Trophoblast cell (in vitro differentiated cells and primary cell): ENCODE measurements around the gene EPC2.

Experiments used
- DNase-seq, 2 donors: peaks; one replicate each; pipeline ENCODE4 v3.0.0-alpha.2; 2016
- H2AFZ ChIP-seq: 2 replicates; pipeline ENCODE4 v1.6.1; 2013; ENCODE audit warnings: low read length, moderate library complexity, mild to moderate bottlenecking; ENCODE audit not compliant: insufficient read depth, poor library complexity
- H2AK5ac ChIP-seq: 2 replicates; pipeline ENCODE4 v1.6.1; 2013; ENCODE audit warnings: mild to moderate bottlenecking, low read length
- H2BK120ac ChIP-seq: 2 replicates; pipeline ENCODE4 v1.6.1; 2013; ENCODE audit warnings: low read length, mild to moderate bottlenecking, moderate library complexity; ENCODE audit not compliant: insufficient read depth, poor library complexity
- H2BK12ac ChIP-seq: 2 replicates; pipeline ENCODE4 v1.6.1; 2013; ENCODE audit warnings: mild to moderate bottlenecking, low read length, moderate library complexity
- H2BK5ac ChIP-seq: 2 replicates; pipeline ENCODE4 v1.6.1; 2013; ENCODE audit warnings: low read length, low read depth, moderate library complexity, mild to moderate bottlenecking; ENCODE audit not compliant: poor library complexity
- H3K14ac ChIP-seq: 2 replicates; pipeline ENCODE4 v1.6.1; 2013; ENCODE audit warnings: mild to moderate bottlenecking, low read length
- H3K18ac ChIP-seq: 2 replicates; pipeline ENCODE4 v1.6.1; 2013; ENCODE audit warnings: mild to moderate bottlenecking, low read length
- H3K23ac ChIP-seq: 2 replicates; pipeline ENCODE4 v1.6.1; 2013; ENCODE audit warnings: low read length
- H3K27ac ChIP-seq: 2 replicates; pipeline ENCODE4 v1.5.1; 2013; ENCODE audit warnings: low read depth, mild to moderate bottlenecking, inconsistent platforms, low read length, moderate library complexity
- H3K27me3 ChIP-seq: 2 replicates; pipeline ENCODE4 v1.6.1; 2013; ENCODE audit warnings: inconsistent platforms, mild to moderate bottlenecking, low read length, moderate library complexity; ENCODE audit not compliant: insufficient read depth
- H3K36me3 ChIP-seq, 2 experiments: 1 replicate in 1 of 2; 2 replicates in 1 of 2; pipeline ENCODE4 v1.6.1; 2013; ENCODE audit warnings: low read length in 2 of 2, mild to moderate bottlenecking in 2 of 2, moderate library complexity in 1 of 2; ENCODE audit not compliant: insufficient read depth in 2 of 2, control insufficient read depth in 1 of 2
- H3K4ac ChIP-seq: 2 replicates; pipeline ENCODE4 v1.6.1; 2013; ENCODE audit warnings: low read depth, mild to moderate bottlenecking, low read length, moderate library complexity
- H3K4me1 ChIP-seq, 2 experiments: 1 replicate in 1 of 2; 2 replicates in 1 of 2; pipeline ENCODE4 v1.6.1; 2013; ENCODE audit warnings: low read length in 2 of 2, mild to moderate bottlenecking in 2 of 2, moderate library complexity in 1 of 2; ENCODE audit not compliant: insufficient read depth in 2 of 2, control insufficient read depth in 1 of 2
- H3K4me2 ChIP-seq: 2 replicates; pipeline ENCODE4 v1.6.1; 2013; ENCODE audit warnings: inconsistent platforms, mild to moderate bottlenecking, low read length, moderate library complexity
- H3K4me3 ChIP-seq: 2 replicates; pipeline ENCODE4 v1.5.1; 2013; ENCODE audit warnings: mild to moderate bottlenecking, low read depth, low read length, inconsistent platforms
- H3K79me1 ChIP-seq: one replicate; pipeline ENCODE4 v1.6.1; 2013; ENCODE audit warnings: low read length
- H3K79me2 ChIP-seq: 2 replicates; pipeline ENCODE4 v1.6.1; 2013; ENCODE audit warnings: low read length, mild to moderate bottlenecking; ENCODE audit not compliant: control insufficient read depth, insufficient read depth, poor library complexity
- H3K9ac ChIP-seq: 2 replicates; pipeline ENCODE4 v1.6.1; 2013; ENCODE audit warnings: mild to moderate bottlenecking, low read length
- H3K9me3 ChIP-seq: 2 replicates; pipeline ENCODE4 v1.6.1; 2013; ENCODE audit warnings: low read depth, mild to moderate bottlenecking, control low read depth, inconsistent platforms, low read length; ENCODE audit not compliant: insufficient read depth
- H4K12ac ChIP-seq: 2 replicates; pipeline ENCODE4 v1.6.1; 2013; ENCODE audit warnings: low read depth, mild to moderate bottlenecking, low read length, moderate library complexity
- H4K8ac ChIP-seq: 2 replicates; pipeline ENCODE4 v1.6.1; 2013; ENCODE audit warnings: low read depth, mild to moderate bottlenecking, low read length, moderate library complexity
- H4K91ac ChIP-seq: one replicate; pipeline ENCODE4 v1.6.1; 2013; ENCODE audit warnings: low read depth, mild to moderate bottlenecking, low read length, moderate library complexity
- WGBS: extraction: QIAGEN DNeasy Blood & Tissue Kit; methylation state at CpG from one replicate; pipeline ENCODE4 v1.1.7; 2013; ENCODE audit warnings: missing lambda C conversion rate; ENCODE audit not compliant: insufficient read length, insufficient coverage; ENCODE audit errors: extremely low coverage; 5-methylcytosine and 5-hydroxymethylcytosine counted together

The EPC2 gene

GRCh38 chr2:148756292-148756975 lies 111.9 kb downstream of the EPC2 start:
- H2BK12ac ChIP-seq = no peak overlapping the region
- H4K8ac ChIP-seq = no peak overlapping the region

GRCh38 chr2:148764815-148765214 lies 120.3 kb downstream of the EPC2 start:
- Histone ChIP-seq H3K9me3 (no peaks in the 10 kb centered on the region), H4K8ac (no peak overlapping the region), H3K4ac (no peak overlapping the region), H3K9ac (no peak overlapping the region), H3K23ac (no peak overlapping the region), H3K14ac (no peak overlapping the region), H2BK12ac (no peak overlapping the region), H4K91ac (no peak overlapping the region), H3K18ac (no peak overlapping the region), H2AK5ac (no peak overlapping the region), H2BK5ac (no peak overlapping the region), H3K4me2 (no peak overlapping the region), H3K27ac (no peak overlapping the region), H3K27me3 (no peaks in the 10 kb centered on the region), H3K79me1 (no peaks in the 10 kb centered on the region), H3K79me2 (no peaks in the 10 kb centered on the region), H2AFZ (no peak overlapping the region), H3K36me3 (no peaks in the 10 kb centered on the region), H3K4me3 (no peak overlapping the region), H2BK120ac (no peak overlapping the region), H4K12ac (no peak overlapping the region), H3K4me1 (no peaks in the 10 kb centered on the region)
- no peak for DNase-seq
- WGBS = no CpG with 5 or more reads among the region's 3 CpGs

More at GRCh38 chr2:148756292-148756975, 111.9 kb downstream of the EPC2 start:
- no peaks in the 10 kb centered on the region for H3K27me3 ChIP-seq
- H4K91ac ChIP-seq = no peak overlapping the region
- no peaks in the 10 kb centered on the region for H3K9me3 ChIP-seq
- no peaks in the 10 kb centered on the region for H3K36me3 ChIP-seq
- no peak overlapping the region for H2BK120ac ChIP-seq
- no peak overlapping the region for H3K14ac ChIP-seq
- WGBS = no CpG with 5 or more reads among the region's 4 CpGs
- H2AK5ac ChIP-seq = no peak overlapping the region
- no peak for DNase-seq
- no peaks in the 10 kb centered on the region for H3K4me1 ChIP-seq
- no peak overlapping the region for H2AFZ ChIP-seq
- no peaks in the 10 kb centered on the region for H3K79me2 ChIP-seq
- no peak overlapping the region for H4K12ac ChIP-seq
- no peak overlapping the region for H3K18ac ChIP-seq
- H3K9ac ChIP-seq = no peak overlapping the region
- no peak overlapping the region for H3K23ac ChIP-seq
- H3K4me2 ChIP-seq = no peak overlapping the region
- no peaks in the 10 kb centered on the region for H3K79me1 ChIP-seq
- no peak overlapping the region for H3K4ac ChIP-seq
- H2BK5ac ChIP-seq = no peak overlapping the region
- no peak overlapping the region for H3K27ac ChIP-seq
- no peak overlapping the region for H3K4me3 ChIP-seq

GRCh38 chr2:148770047-148770446 lies 125.5 kb downstream of the EPC2 start:
- Histone ChIP-seq H3K4me3 (no peak overlapping the region), H2BK12ac (no peak overlapping the region), H3K27me3 (no peaks in the 10 kb centered on the region), H3K36me3 (peaks cover 2 to 5% of the 10 kb centered on the region in 2 experiments), H2AFZ (no peak overlapping the region), H3K14ac (no peak overlapping the region), H2AK5ac (no peak overlapping the region), H3K18ac (no peak overlapping the region), H2BK120ac (no peak overlapping the region), H3K4me2 (no peak overlapping the region), H2BK5ac (no peak overlapping the region), H4K91ac (no peak overlapping the region), H3K4me1 (no peaks in the 10 kb centered on the region), H3K27ac (no peak overlapping the region), H4K8ac (no peak overlapping the region), H3K79me2 (no peaks in the 10 kb centered on the region), H3K9ac (no peak overlapping the region), H3K23ac (no peak overlapping the region), H3K79me1 (no peaks in the 10 kb centered on the region), H3K9me3 (no peaks in the 10 kb centered on the region), H4K12ac (no peak overlapping the region), H3K4ac (no peak overlapping the region)
- no peak for DNase-seq
- whole genome bisulfite sequencing = no CpG with 5 or more reads among the region's 4 CpGs

- no peak overlapping the region for H3K18ac ChIP-seq
- no peak for DNase-seq
- no peaks in the 10 kb centered on the region for H3K27me3 ChIP-seq
- H2AK5ac ChIP-seq = no peak overlapping the region
- no peak overlapping the region for H3K4me3 ChIP-seq
- H2BK5ac ChIP-seq = no peak overlapping the region
- no peak overlapping the region for H3K23ac ChIP-seq
- H3K79me2 ChIP-seq = no peaks in the 10 kb centered on the region
- no peak overlapping the region for H4K91ac ChIP-seq
- H4K8ac ChIP-seq = no peak overlapping the region
- no peak overlapping the region for H3K27ac ChIP-seq
- no peak overlapping the region for H3K4me2 ChIP-seq
- no peak overlapping the region for H2AFZ ChIP-seq
- no peak overlapping the region for H3K4ac ChIP-seq
- WGBS = no CpG with 5 or more reads among the region's 5 CpGs
- no peak overlapping the region for H2BK12ac ChIP-seq
- peaks cover 8 to 10% of the 10 kb centered on the region in 2 experiments for H3K36me3 ChIP-seq
- no peaks in the 10 kb centered on the region for H3K4me1 ChIP-seq
- no peak overlapping the region for H3K14ac ChIP-seq
- no peaks in the 10 kb centered on the region for H3K9me3 ChIP-seq
- no peak overlapping the region for H4K12ac ChIP-seq
- no peak overlapping the region for H3K9ac ChIP-seq
- no peak overlapping the region for H2BK120ac ChIP-seq
- H3K79me1 ChIP-seq = no peaks in the 10 kb centered on the region
Measured at GRCh38 chr2:148781544-148781943, 137.0 kb downstream of the EPC2 start.
